ENCODE results near the gene ETFA. TPM values are rescaled to one million over a fixed set of nuclear protein-coding genes. Genes with fewer than 3 reads are reported as not detected.
"Not testable (repeated sequence)": the region's sequence is repeated elsewhere in the genome, so short reads cannot be mapped to it uniquely, and the experiment has no call there.

The ETFA gene
- total and polyA plus RNA-seq, 2 donors, result 83.5 to 116 TPM

GRCh38 chr15:76297951-76298350 lies 13.3 kb downstream of the ETFA start:
- WGBS, result 98% methylated on average over 4 of the region's 4 CpGs
- H3K4me1 ChIP-seq (ENCODE audit: control insufficient read depth in 2 of 2, insufficient read depth in 2 of 2, low read length in 2 of 2), result not testable (repeated sequence)

GRCh38 chr15:76296849-76297248 lies 14.4 kb downstream of the ETFA start:
- Histone ChIP-seq H3K27me3 (ENCODE audit: control insufficient read depth in 2 of 2, insufficient read depth in 1 of 2, low read length in 1 of 2) (no peaks in the 10 kb centered on the region), H3K9me3 (ENCODE audit: control insufficient read depth in 2 of 2, insufficient read depth in 1 of 2, low read length in 1 of 2) (no peaks in the 10 kb centered on the region), H3K36me3 (ENCODE audit: control insufficient read depth in 2 of 2, insufficient read depth in 2 of 2, low read length in 1 of 2) (peaks cover 0 to under 1% of the 10 kb centered on the region in 2 donors), H3K27ac (ENCODE audit: low read depth in 1 of 2, low read length in 1 of 2) (no peak overlapping the region), H3K4me3 (ENCODE audit: low read length in 2 of 2) (no peak overlapping the region), H3K4me1 (ENCODE audit: control insufficient read depth in 2 of 2, insufficient read depth in 2 of 2, low read length in 2 of 2) (no peaks in the 10 kb centered on the region)
- no peak for DNase-seq (ENCODE audit: low read depth in 6 of 9, low spot score in 9 of 9)
- WGBS, result 100% methylated on average over 1 of the region's 1 CpG

More at GRCh38 chr15:76297951-76298350, 13.3 kb downstream of the ETFA start:
- not testable (repeated sequence) for H3K9me3 ChIP-seq (ENCODE audit: control insufficient read depth in 2 of 2, insufficient read depth in 1 of 2, low read length in 1 of 2); H3K27me3 ChIP-seq (ENCODE audit: control insufficient read depth in 2 of 2, insufficient read depth in 1 of 2, low read length in 1 of 2); H3K36me3 ChIP-seq (ENCODE audit: control insufficient read depth in 2 of 2, insufficient read depth in 2 of 2, low read length in 1 of 2); H3K27ac ChIP-seq (ENCODE audit: low read depth in 1 of 2, low read length in 1 of 2); DNase-seq (ENCODE audit: low read depth in 6 of 9, low spot score in 9 of 9); H3K4me3 ChIP-seq (ENCODE audit: low read length in 2 of 2)

GRCh38 chr15:76294463-76294862 lies 16.8 kb downstream of the ETFA start:
- not testable (repeated sequence) for H3K9me3 ChIP-seq (ENCODE audit: control insufficient read depth in 2 of 2, insufficient read depth in 1 of 2, low read length in 1 of 2); H3K36me3 ChIP-seq (ENCODE audit: control insufficient read depth in 2 of 2, insufficient read depth in 2 of 2, low read length in 1 of 2); H3K27me3 ChIP-seq (ENCODE audit: control insufficient read depth in 2 of 2, insufficient read depth in 1 of 2, low read length in 1 of 2); H3K4me3 ChIP-seq (ENCODE audit: low read length in 2 of 2); H3K27ac ChIP-seq (ENCODE audit: low read depth in 1 of 2, low read length in 1 of 2); H3K4me1 ChIP-seq (ENCODE audit: control insufficient read depth in 2 of 2, insufficient read depth in 2 of 2, low read length in 2 of 2); DNase-seq (ENCODE audit: low read depth in 6 of 9, low spot score in 9 of 9)
- 97% methylated on average over 1 of the region's 1 CpG for WGBS

- Histone ChIP-seq H3K27ac (ENCODE audit: low read depth in 1 of 2, low read length in 1 of 2) (no peak overlapping the region), H3K27me3 (ENCODE audit: control insufficient read depth in 2 of 2, insufficient read depth in 1 of 2, low read length in 1 of 2) (no peaks in the 10 kb centered on the region), H3K9me3 (ENCODE audit: control insufficient read depth in 2 of 2, insufficient read depth in 1 of 2, low read length in 1 of 2) (no peaks in the 10 kb centered on the region), H3K4me1 (ENCODE audit: control insufficient read depth in 2 of 2, insufficient read depth in 2 of 2, low read length in 2 of 2) (no peaks in the 10 kb centered on the region), H3K4me3 (ENCODE audit: low read length in 2 of 2) (no peak overlapping the region), H3K36me3 (ENCODE audit: control insufficient read depth in 2 of 2, insufficient read depth in 2 of 2, low read length in 1 of 2) (peaks cover 3 to 4% of the 10 kb centered on the region in 2 donors)
- WGBS, result 94% methylated on average over 1 of the region's 1 CpG
- DNase-seq (ENCODE audit: low read depth in 6 of 9, low spot score in 9 of 9), result no peak
Measured at GRCh38 chr15:76293361-76293760, 17.9 kb downstream of the ETFA start.

- Histone ChIP-seq H3K4me1 (ENCODE audit: control insufficient read depth in 2 of 2, insufficient read depth in 2 of 2, low read length in 2 of 2) (no peaks in the 10 kb centered on the region), H3K27ac (ENCODE audit: low read depth in 1 of 2, low read length in 1 of 2) (no peak overlapping the region), H3K36me3 (ENCODE audit: control insufficient read depth in 2 of 2, insufficient read depth in 2 of 2, low read length in 1 of 2) (peaks cover 3 to 4% of the 10 kb centered on the region in 2 donors), H3K9me3 (ENCODE audit: control insufficient read depth in 2 of 2, insufficient read depth in 1 of 2, low read length in 1 of 2) (no peaks in the 10 kb centered on the region), H3K27me3 (ENCODE audit: control insufficient read depth in 2 of 2, insufficient read depth in 1 of 2, low read length in 1 of 2) (no peaks in the 10 kb centered on the region), H3K4me3 (ENCODE audit: low read length in 2 of 2) (no peak overlapping the region)
- WGBS, result 94% methylated on average over 3 of the region's 3 CpGs
- no peak for DNase-seq (ENCODE audit: low read depth in 6 of 9, low spot score in 9 of 9)
Measured at GRCh38 chr15:76289582-76289981, 21.7 kb downstream of the ETFA start.

GRCh38 chr15:76286271-76286879 lies 24.9 kb downstream of the ETFA start:
- Histone ChIP-seq H3K27ac (ENCODE audit: low read depth in 1 of 2, low read length in 1 of 2) (peak overlapping the region; percentile 26 to 87), H3K36me3 (ENCODE audit: control insufficient read depth in 2 of 2, insufficient read depth in 2 of 2, low read length in 1 of 2) (peaks cover 12 to 13% of the 10 kb centered on the region in 2 donors), H3K9me3 (ENCODE audit: control insufficient read depth in 2 of 2, insufficient read depth in 1 of 2, low read length in 1 of 2) (no peaks in the 10 kb centered on the region), H3K4me1 (ENCODE audit: control insufficient read depth in 2 of 2, insufficient read depth in 2 of 2, low read length in 2 of 2) (no peaks in the 10 kb centered on the region), H3K4me3 (ENCODE audit: low read length in 2 of 2) (peak overlapping the region in 1 of 2 donors; percentile 0), H3K27me3 (ENCODE audit: control insufficient read depth in 2 of 2, insufficient read depth in 1 of 2, low read length in 1 of 2) (no peaks in the 10 kb centered on the region)
- 30% methylated on average over 4 of the region's 4 CpGs for WGBS
- peak in 8 of 9 donors; percentile 34 to 86 (median 67) for DNase-seq (ENCODE audit: low read depth in 6 of 9, low spot score in 9 of 9)

GRCh38 chr15:76285241-76285825 lies 25.9 kb downstream of the ETFA start:
- Histone ChIP-seq H3K27ac (ENCODE audit: low read depth in 1 of 2, low read length in 1 of 2) (peak overlapping the region in 1 of 2 donors; percentile 87), H3K4me3 (ENCODE audit: low read length in 2 of 2) (no peak overlapping the region), H3K27me3 (ENCODE audit: control insufficient read depth in 2 of 2, insufficient read depth in 1 of 2, low read length in 1 of 2) (no peaks in the 10 kb centered on the region), H3K36me3 (ENCODE audit: control insufficient read depth in 2 of 2, insufficient read depth in 2 of 2, low read length in 1 of 2) (peaks cover 13 to 16% of the 10 kb centered on the region in 2 donors), H3K4me1 (ENCODE audit: control insufficient read depth in 2 of 2, insufficient read depth in 2 of 2, low read length in 2 of 2) (no peaks in the 10 kb centered on the region), H3K9me3 (ENCODE audit: control insufficient read depth in 2 of 2, insufficient read depth in 1 of 2, low read length in 1 of 2) (no peaks in the 10 kb centered on the region)
- peak in 3 of 9 donors; percentile 8 to 46 (median 10) for DNase-seq (ENCODE audit: low read depth in 6 of 9, low spot score in 9 of 9)
- WGBS, result 99% methylated on average over 1 of the region's 1 CpG

GRCh38 chr15:76282465-76282864 lies 28.8 kb downstream of the ETFA start:
- H3K36me3 ChIP-seq (ENCODE audit: control insufficient read depth in 2 of 2, insufficient read depth in 2 of 2, low read length in 1 of 2), result peaks cover 18 to 35% of the 10 kb centered on the region in 2 donors
- DNase-seq (ENCODE audit: low read depth in 6 of 9, low spot score in 9 of 9), result no peak
- 20% methylated on average over 3 of the region's 3 CpGs for WGBS
- no peak overlapping the region for H3K27ac ChIP-seq (ENCODE audit: low read depth in 1 of 2, low read length in 1 of 2)
- no peaks in the 10 kb centered on the region for H3K9me3 ChIP-seq (ENCODE audit: control insufficient read depth in 2 of 2, insufficient read depth in 1 of 2, low read length in 1 of 2)
- no peaks in the 10 kb centered on the region for H3K27me3 ChIP-seq (ENCODE audit: control insufficient read depth in 2 of 2, insufficient read depth in 1 of 2, low read length in 1 of 2)
- H3K4me1 ChIP-seq (ENCODE audit: control insufficient read depth in 2 of 2, insufficient read depth in 2 of 2, low read length in 2 of 2), result no peaks in the 10 kb centered on the region
- no peak overlapping the region for H3K4me3 ChIP-seq (ENCODE audit: low read length in 2 of 2)

GRCh38 chr15:76278651-76279050 lies 32.6 kb downstream of the ETFA start:
- WGBS, result 94% methylated on average over 1 of the region's 1 CpG
- H3K27ac ChIP-seq (ENCODE audit: low read depth in 1 of 2, low read length in 1 of 2), result no peak overlapping the region
- peaks cover 21 to 43% of the 10 kb centered on the region in 2 donors for H3K36me3 ChIP-seq (ENCODE audit: control insufficient read depth in 2 of 2, insufficient read depth in 2 of 2, low read length in 1 of 2)
- H3K4me3 ChIP-seq (ENCODE audit: low read length in 2 of 2), result no peak overlapping the region
- no peaks in the 10 kb centered on the region for H3K9me3 ChIP-seq (ENCODE audit: control insufficient read depth in 2 of 2, insufficient read depth in 1 of 2, low read length in 1 of 2)
- DNase-seq (ENCODE audit: low read depth in 6 of 9, low spot score in 9 of 9), result no peak
- H3K4me1 ChIP-seq (ENCODE audit: control insufficient read depth in 2 of 2, insufficient read depth in 2 of 2, low read length in 2 of 2), result no peaks in the 10 kb centered on the region
- no peaks in the 10 kb centered on the region for H3K27me3 ChIP-seq (ENCODE audit: control insufficient read depth in 2 of 2, insufficient read depth in 1 of 2, low read length in 1 of 2)
